Measurements from ENCODE around the gene PCGF3.
"Not testable (repeated sequence)": the region's sequence is repeated elsewhere in the genome, so short reads cannot be mapped to it uniquely, and the experiment has no call there.

Gene PCGF3

GRCh38 chr4:787561-787981, 81.9 kb downstream of the PCGF3 start:
- DNase-seq, result peak; percentile 6

GRCh38 chr4:788006-788635, 82.5 kb downstream of the PCGF3 start:
- no peak for DNase-seq

- DNase-seq, result no peak
These were observed 83.1 kb downstream of the PCGF3 start for GRCh38 chr4:788636-789297.

GRCh38 chr4:789571-790465, 84.2 kb downstream of the PCGF3 start:
- no peak for DNase-seq

- DNase-seq, result no peak
These were observed 84.8 kb downstream of the PCGF3 start for GRCh38 chr4:790466-790820.

GRCh38 chr4:791252-791897, 85.7 kb downstream of the PCGF3 start:
- no peak for DNase-seq

- no peak for DNase-seq
These were observed 86.4 kb downstream of the PCGF3 start for GRCh38 chr4:791898-792625.

- DNase-seq, result no peak
These were observed 87.0 kb downstream of the PCGF3 start for GRCh38 chr4:792626-793092.

- no peak for DNase-seq
These were observed 87.6 kb downstream of the PCGF3 start for GRCh38 chr4:793093-793861.

- no peak for DNase-seq
These were observed 88.4 kb downstream of the PCGF3 start for GRCh38 chr4:793941-794621.

- no peak for DNase-seq
These were observed 89.5 kb downstream of the PCGF3 start for GRCh38 chr4:794900-795725.

GRCh38 chr4:795726-796119, 90.1 kb downstream of the PCGF3 start:
- no peak for DNase-seq

- DNase-seq, result no peak
These were observed 90.6 kb downstream of the PCGF3 start for GRCh38 chr4:796206-796605.

GRCh38 chr4:797066-797465, 91.4 kb downstream of the PCGF3 start:
- DNase-seq, result no peak

- no peak for DNase-seq
These were observed 95.9 kb downstream of the PCGF3 start for GRCh38 chr4:801436-802124.

GRCh38 chr4:803884-804283, 98.3 kb downstream of the PCGF3 start:
- no peak for DNase-seq

GRCh38 chr4:804804-805203, 99.2 kb downstream of the PCGF3 start:
- DNase-seq, result no peak

GRCh38 chr4:806979-807378, 101.3 kb downstream of the PCGF3 start:
- not testable (repeated sequence) for DNase-seq

GRCh38 chr4:807792-808191, 102.2 kb downstream of the PCGF3 start:
- DNase-seq, result no peak
